NK-92 (cell line): Measurements from ENCODE around the gene NT5M.
"Not testable (repeated sequence)": the region's sequence is repeated elsewhere in the genome, so short reads cannot be mapped to it uniquely, and the experiment has no call there.

Experiments used
- DNase-seq: peaks from one replicate; lab custom pipeline; 2025; ENCODE audit not compliant: unreplicated experiment; lab: John Stamatoyannopoulos, UW

Gene NT5M

GRCh38 chr17:17301659-17302058, 1.5 kb upstream of the NT5M start:
- DNase-seq, result not testable (repeated sequence)

GRCh38 chr17:17303847-17304490, 796 bp downstream of the NT5M start:
- DNase-seq, result no peak

- DNase-seq, result no peak
Measured at GRCh38 chr17:17304521-17304985, 1.4 kb downstream of the NT5M start.

GRCh38 chr17:17305281-17305801, 2.2 kb downstream of the NT5M start:
- DNase-seq, result no peak

DNA sequence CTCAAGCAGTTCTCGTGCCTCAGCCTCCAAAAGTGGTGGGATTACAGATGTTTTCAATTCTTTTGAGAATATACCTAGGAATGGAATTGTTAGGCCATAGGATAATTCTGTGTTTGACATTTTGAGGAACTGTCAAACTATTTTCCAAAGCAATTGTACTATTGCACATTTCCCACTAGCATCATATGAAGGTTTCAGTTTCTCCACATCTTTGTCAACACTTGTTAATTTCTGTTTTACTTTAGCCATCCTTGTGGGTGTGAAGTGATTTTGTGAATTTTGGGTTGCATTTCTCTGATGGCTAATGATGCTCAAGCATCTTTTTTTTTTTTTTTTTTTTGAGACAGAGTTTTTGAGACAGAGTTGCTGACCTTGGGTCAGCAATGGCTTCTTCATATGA, 6.2 kb downstream of the NT5M start:
- no peak for DNase-seq

DNA sequence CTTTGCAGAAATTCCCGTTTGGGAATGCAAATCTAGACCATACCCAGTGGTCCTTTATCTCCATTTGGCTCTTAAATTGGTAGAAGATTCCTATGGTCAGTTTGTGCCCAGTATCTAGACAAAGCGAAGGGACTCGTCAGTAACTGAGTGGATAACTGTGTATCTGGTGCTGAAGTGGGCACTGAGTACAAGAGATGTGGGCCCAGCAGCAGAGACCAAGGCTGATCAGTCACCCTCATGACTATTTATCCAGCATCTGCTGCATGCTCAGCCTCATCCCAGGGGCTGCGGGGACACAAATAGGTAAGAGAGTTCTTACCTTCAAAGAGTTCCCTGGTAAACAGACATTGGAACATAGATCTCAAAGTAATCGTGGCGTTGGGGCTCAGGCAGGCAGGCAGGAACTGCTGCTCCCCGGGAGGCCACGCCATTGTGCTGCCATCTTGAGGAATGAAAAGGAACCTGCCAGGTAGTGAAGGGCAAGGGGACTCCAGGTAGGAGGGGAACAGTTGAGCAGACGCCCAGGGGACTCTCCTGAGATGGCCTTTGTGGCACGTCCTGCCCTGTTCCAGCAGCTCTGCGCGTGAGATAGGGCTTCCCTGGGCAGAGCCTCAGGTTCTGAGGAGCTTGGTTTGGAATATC, 10.3 kb downstream of the NT5M start:
- no peak for DNase-seq

- no peak for DNase-seq
Measured at GRCh38 chr17:17314501-17315071, 11.4 kb downstream of the NT5M start.

DNA sequence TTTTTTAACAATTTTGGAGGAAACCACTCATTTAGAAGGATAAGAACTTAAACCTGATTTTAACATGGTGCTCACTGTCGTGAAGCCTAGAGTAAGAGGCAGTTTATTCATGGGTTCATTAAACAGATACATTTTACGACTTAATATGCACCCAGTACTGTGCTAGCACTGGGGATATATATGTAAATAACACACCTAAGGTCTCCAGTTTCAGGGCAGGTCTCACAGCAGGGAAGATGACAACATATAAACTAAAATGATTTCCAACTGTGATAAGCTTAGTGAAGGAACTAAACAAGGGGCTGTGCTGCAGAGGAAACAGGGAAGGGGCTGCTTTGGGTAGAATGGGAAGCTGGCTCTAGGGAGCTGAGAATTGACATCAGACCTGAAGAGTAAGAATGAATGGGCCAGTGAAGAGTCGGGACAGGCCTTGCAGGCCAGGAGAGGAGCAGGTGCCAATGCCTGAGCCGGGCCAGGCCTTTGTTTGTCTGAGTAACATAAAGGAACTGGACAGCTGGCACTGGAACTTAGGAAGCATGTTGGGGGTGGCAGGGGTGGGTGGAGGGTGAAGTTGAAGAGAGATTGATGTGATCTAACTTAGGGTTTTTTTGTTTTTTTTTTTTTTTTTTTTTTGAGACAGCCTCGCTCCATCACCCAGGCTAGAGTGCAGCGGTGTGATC, 12.1 kb downstream of the NT5M start:
- DNase-seq, result no peak

- DNase-seq, result no peak
Measured at GRCh38 chr17:17320188-17320910, 17.2 kb downstream of the NT5M start.

GRCh38 chr17:17320911-17321220, 17.7 kb downstream of the NT5M start:
- no peak for DNase-seq

DNA sequence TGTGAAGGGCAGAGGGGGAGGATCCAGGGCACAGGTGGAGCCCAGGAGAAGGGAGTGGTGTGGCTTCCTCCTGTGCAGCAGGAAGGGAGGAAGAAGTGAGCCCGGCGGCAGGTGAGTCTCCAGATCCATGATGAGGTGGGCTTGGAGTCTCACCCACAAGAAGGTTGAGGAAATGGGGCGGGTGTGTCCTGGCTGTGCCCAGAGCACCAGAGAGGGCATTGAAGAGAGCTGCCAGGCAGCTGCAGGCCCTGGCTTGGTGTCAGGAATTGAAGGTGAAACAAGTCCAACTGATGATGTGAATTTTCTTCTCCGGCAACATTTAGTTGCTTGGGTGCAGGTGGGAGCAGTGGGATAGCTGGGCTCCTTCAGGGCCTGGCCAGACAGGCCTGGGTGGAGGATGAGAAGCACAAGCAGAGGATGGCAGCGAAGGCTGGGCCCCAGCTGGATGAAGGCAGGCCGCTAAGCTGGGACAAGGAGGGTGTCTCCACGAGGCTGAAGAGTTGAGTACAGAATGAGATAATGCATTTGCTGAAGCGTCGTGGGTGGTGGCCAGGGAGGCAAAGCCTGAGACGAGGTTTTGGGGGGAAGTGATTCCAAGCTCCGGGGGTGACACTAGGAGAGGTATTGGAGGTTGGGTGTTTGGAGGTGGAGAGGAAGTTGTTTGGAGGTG, 18.3 kb downstream of the NT5M start:
- no peak for DNase-seq

- no peak for DNase-seq
Measured at GRCh38 chr17:17322516-17323510, 19.6 kb downstream of the NT5M start.

- no peak for DNase-seq
Measured at GRCh38 chr17:17324616-17325015, 21.4 kb downstream of the NT5M start.

DNA sequence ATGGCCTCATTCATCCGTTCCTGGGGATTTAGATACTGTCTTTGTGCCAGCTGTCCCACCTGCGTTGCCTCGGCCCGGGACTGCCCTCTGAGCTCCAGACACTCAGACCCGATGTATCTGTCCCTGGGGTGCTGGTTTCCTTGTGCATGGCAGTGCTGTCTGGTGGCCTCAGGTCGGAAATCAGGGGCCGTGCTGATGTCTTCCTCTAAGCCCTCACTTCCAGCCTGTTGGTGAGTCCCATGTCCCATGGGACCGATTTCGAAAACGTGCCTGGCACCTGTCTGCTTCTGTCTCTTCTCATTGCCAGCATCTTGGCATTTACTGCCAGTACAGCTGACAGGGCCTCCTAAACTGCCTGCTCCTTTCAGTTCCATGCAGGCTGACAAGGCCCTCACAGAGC, 22.1 kb downstream of the NT5M start:
- no peak for DNase-seq

DNA sequence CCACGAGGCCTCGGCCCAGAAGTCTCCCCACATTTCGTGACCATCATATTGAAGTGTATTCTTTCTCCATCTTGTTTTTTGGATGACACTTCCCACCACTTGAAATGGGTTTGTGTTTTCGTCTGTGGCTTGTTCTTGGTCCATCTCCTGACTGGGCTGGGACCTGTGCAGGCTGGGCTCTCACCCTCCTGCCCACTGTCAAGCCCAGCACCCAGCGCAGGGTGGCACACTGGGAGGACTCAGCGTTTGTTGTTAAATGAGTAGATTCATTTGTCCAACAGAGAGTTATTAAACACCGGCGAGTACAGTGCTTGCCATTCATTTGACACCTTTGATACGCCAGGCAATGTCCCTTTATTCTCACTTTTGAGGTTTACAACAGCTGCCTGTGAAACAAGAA, 22.6 kb downstream of the NT5M start:
- DNase-seq, result no peak

GRCh38 chr17:17326275-17326875, 23.2 kb downstream of the NT5M start:
- DNase-seq, result no peak

DNA sequence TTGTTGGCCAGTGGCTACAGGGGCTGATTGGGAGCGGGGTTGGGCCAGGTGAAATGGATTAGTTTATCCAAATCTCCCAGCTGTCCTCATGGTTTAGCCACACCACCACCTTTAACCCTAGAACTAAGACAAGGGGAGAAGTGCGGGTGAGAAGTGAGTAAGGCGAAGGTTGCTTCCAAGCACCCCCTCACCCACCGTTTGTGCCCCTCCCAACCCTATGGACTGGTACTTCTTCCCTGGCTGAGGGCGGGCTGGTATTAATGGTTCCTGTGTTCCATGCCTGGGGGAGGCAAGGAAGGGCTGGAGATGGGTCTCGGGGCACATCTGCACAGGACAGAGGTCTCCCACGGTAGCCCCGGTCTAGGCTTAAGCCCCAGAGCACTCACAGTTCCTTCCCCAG, 25.1 kb downstream of the NT5M start:
- no peak for DNase-seq

DNA sequence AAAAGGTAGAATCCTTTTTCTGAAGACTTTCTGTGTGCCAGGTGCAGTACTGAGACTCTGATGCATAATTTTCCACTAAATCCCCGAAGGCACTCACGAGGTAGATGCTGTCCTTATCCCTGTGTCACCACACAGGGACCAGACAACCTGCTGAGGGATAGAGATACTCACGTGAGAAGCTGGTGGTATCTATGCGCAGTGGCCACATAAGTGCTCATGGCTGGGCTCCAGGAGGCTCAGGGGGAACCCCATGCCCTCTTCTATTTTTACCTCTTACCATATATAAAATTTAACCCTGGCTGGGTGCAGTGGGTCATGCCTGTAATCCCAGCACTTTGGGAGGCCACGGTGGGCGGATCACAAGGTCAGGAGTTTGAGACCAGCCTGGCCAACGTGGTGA, 38.3 kb downstream of the NT5M start:
- no peak for DNase-seq
